Tibial nerve (tissue), 4 donors: ENCODE results near the gene NAP1L4. TPM values are rescaled to one million over a fixed set of nuclear protein-coding genes. Genes with fewer than 3 reads are reported as not detected.

Experiments used
- DNase-seq, 2 donors: peaks; one replicate each; pipeline ENCODE4 v3.0.0-alpha.2; 2019; ENCODE audit warnings: low spot score in 2 of 2
- H3K27ac ChIP-seq, 4 donors: fragments of 200-600 bp; sonication (generic) in 3 of 4; one replicate each; pipeline ENCODE4 v1.5.1; 2017 to 2019; ENCODE audit warnings: mild to moderate bottlenecking in 1 of 4
- H3K27me3 ChIP-seq, 2 donors: fragments of 200-600 bp; sonication (generic) in 1 of 2; one replicate each; pipeline versions ENCODE4 v1.5.1 to v1.6.0; 2017 to 2019
- H3K36me3 ChIP-seq, 3 donors: fragments of 200-600 bp; sonication (generic); one replicate each; pipeline ENCODE4 v1.5.1; 2018 to 2019
- H3K4me1 ChIP-seq, 4 donors: fragments of 200-600 bp; sonication (generic) in 3 of 4; one replicate each; pipeline ENCODE4 v1.5.1; 2017 to 2019
- H3K4me3 ChIP-seq, 4 donors: fragments of 200-600 bp; sonication (generic) in 3 of 4; one replicate each; pipeline ENCODE4 v1.5.1; 2017 to 2019; ENCODE audit warnings: mild to moderate bottlenecking in 1 of 4, moderate library complexity in 1 of 4
- H3K9me3 ChIP-seq, 4 donors: fragments of 200-600 bp; sonication (generic) in 3 of 4; one replicate each; pipeline ENCODE4 v1.5.1; 2017 to 2019
- CTCF ChIP-seq, 5 experiments: fragments of 200-600 bp in 3 of 5; fragments of 450-650 bp in 2 of 5; sonication (generic) in 3 of 5; IDR thresholded peaks; one replicate each; pipeline ENCODE4 v1.5.1; 2016 to 2019; ENCODE audit warnings: antibody characterized with exemption in 5 of 5, mild to moderate bottlenecking in 3 of 5, moderate library complexity in 2 of 5
- EP300 ChIP-seq, 2 donors: sonication (generic); formaldehyde crosslinking; IDR thresholded peaks; one replicate each; pipeline ENCODE4 v1.6.1; 2017; ENCODE audit warnings: antibody characterized with exemption in 2 of 2, mild to moderate bottlenecking in 1 of 2
- POLR2A ChIP-seq, 2 donors: fragments of 450-650 bp; IDR thresholded peaks; one replicate each; pipeline ENCODE4 v1.6.1; 2017; ENCODE audit warnings: antibody characterized with exemption in 2 of 2, mild to moderate bottlenecking in 2 of 2, moderate library complexity in 2 of 2
- WGBS, 2 donors: methylation state at CpG; one replicate each; pipeline ENCODE4 v1.1.5; 2018; 5-methylcytosine and 5-hydroxymethylcytosine counted together
- total RNA-seq, 4 donors: library from RNA; depleted of rRNA; stranded (reverse); fragments of >200 nt; gene quantifications; one replicate each; pipeline ENCODE4 v1.1.0, GENCODE V29; 2016

Gene NAP1L4
- total RNA-seq, 4 donors from 2014 or later = 94.3 to 129 (median 111) TPM

GRCh38 chr11:2915473-2915872, 76.7 kb downstream of the NAP1L4 start:
- TF ChIP-seq EP300 (IDR thresholded peaks at IDR 0.05) (no peak), POLR2A (IDR thresholded peaks at IDR 0.05) (no peak), CTCF (IDR thresholded peaks at IDR 0.05) (no peak)
- H3K4me3 ChIP-seq = no peak overlapping the region
- DNase-seq = no peak
- no peaks in the 10 kb centered on the region for H3K4me1 ChIP-seq
- H3K36me3 ChIP-seq = no peaks in the 10 kb centered on the region
- H3K9me3 ChIP-seq = no peaks in the 10 kb centered on the region
- WGBS, 2 donors = 83 to 87% methylated on average over 8 to 11 of the region's 11 CpGs
- no peak overlapping the region for H3K27ac ChIP-seq
- H3K27me3 ChIP-seq = no peaks in the 10 kb centered on the region

GRCh38 chr11:2914455-2915195, 77.5 kb downstream of the NAP1L4 start:
- TF ChIP-seq CTCF (IDR thresholded peaks at IDR 0.05) = no peak
- no peak for TF ChIP-seq POLR2A (IDR thresholded peaks at IDR 0.05)
- TF ChIP-seq EP300 (IDR thresholded peaks at IDR 0.05) = no peak
- WGBS, 2 donors = 66 to 67% methylated on average over 8 to 9 of the region's 18 CpGs
- Histone ChIP-seq H3K9me3 (no peaks in the 10 kb centered on the region), H3K27me3 (peaks cover 0 to 2% of the 10 kb centered on the region in 2 donors), H3K4me3 (no peak overlapping the region), H3K36me3 (no peaks in the 10 kb centered on the region), H3K27ac (no peak overlapping the region), H3K4me1 (peaks cover 0 to 4% (median 1%) of the 10 kb centered on the region in 4 donors)
- no peak for DNase-seq

- H3K27ac ChIP-seq = no peak overlapping the region
These were observed 78.4 kb downstream of the NAP1L4 start for GRCh38 chr11:2913776-2914175.

GRCh38 chr11:2913019-2913431, 79.1 kb downstream of the NAP1L4 start:
- DNase-seq = no peak
- peaks cover 0 to 18% of the 10 kb centered on the region in 2 donors for H3K27me3 ChIP-seq
- H3K36me3 ChIP-seq = peaks cover 0 to 2% (median 0%) of the 10 kb centered on the region in 3 donors
- WGBS, 2 donors = 81 to 87% methylated on average over 13 of the region's 13 CpGs
- no peak for TF ChIP-seq CTCF (IDR thresholded peaks at IDR 0.05)
- TF ChIP-seq EP300 (IDR thresholded peaks at IDR 0.05) = no peak
- TF ChIP-seq POLR2A (IDR thresholded peaks at IDR 0.05) = no peak
- H3K27ac ChIP-seq = peak overlapping the region in 1 of 4 donors; percentile 50
- H3K9me3 ChIP-seq = no peaks in the 10 kb centered on the region
- H3K4me1 ChIP-seq = peaks cover 0 to 14% (median 5%) of the 10 kb centered on the region in 4 donors
- no peak overlapping the region for H3K4me3 ChIP-seq

More at GRCh38 chr11:2913776-2914175, 78.4 kb downstream of the NAP1L4 start:
- 81 to 88% methylated on average over 7 to 8 of the region's 9 CpGs for WGBS, 2 donors
- no peak overlapping the region for H3K4me3 ChIP-seq
- no peaks in the 10 kb centered on the region for H3K9me3 ChIP-seq
- no peaks in the 10 kb centered on the region for H3K36me3 ChIP-seq
- TF ChIP-seq POLR2A (IDR thresholded peaks at IDR 0.05) (no peak), CTCF (IDR thresholded peaks at IDR 0.05) (no peak), EP300 (IDR thresholded peaks at IDR 0.05) (no peak)
- no peak for DNase-seq
- peaks cover 0 to 11% of the 10 kb centered on the region in 2 donors for H3K27me3 ChIP-seq
- peaks cover 0 to 12% (median 5%) of the 10 kb centered on the region in 4 donors for H3K4me1 ChIP-seq

- Histone ChIP-seq H3K9me3 (no peaks in the 10 kb centered on the region), H3K4me3 (no peak overlapping the region), H3K27ac (peak overlapping the region in 1 of 4 donors; percentile 58), H3K4me1 (peaks cover 0 to 14% (median 5%) of the 10 kb centered on the region in 4 donors), H3K36me3 (peaks cover 0 to 8% (median 0%) of the 10 kb centered on the region in 3 donors), H3K27me3 (peaks cover 0 to 24% of the 10 kb centered on the region in 2 donors)
- no peak for DNase-seq
- 85 to 93% methylated on average over 3 to 4 of the region's 5 CpGs for WGBS, 2 donors
- TF ChIP-seq CTCF (IDR thresholded peaks at IDR 0.05) (no peak), POLR2A (IDR thresholded peaks at IDR 0.05) (no peak), EP300 (IDR thresholded peaks at IDR 0.05) (no peak)
These were observed 79.6 kb downstream of the NAP1L4 start for GRCh38 chr11:2912498-2912897.
